Fibroblast of skin of left quadriceps (primary cell): ENCODE data around the gene ZDHHC11.
"Not testable (repeated sequence)": the region's sequence is repeated elsewhere in the genome, so short reads cannot be mapped to it uniquely, and the experiment has no call there.

ENCODE experiments used
- DNase-seq, 2 experiments: peaks; one replicate each; pipeline ENCODE4 v3.0.0-alpha.2; 2013; ENCODE audit warnings: low read depth in 2 of 2

ZDHHC11 gene

GRCh38 chr5:747303-747844 is 103.4 kb downstream of the ZDHHC11 start:
- not testable (repeated sequence) for DNase-seq

- DNase-seq = no peak
These were observed 104.5 kb downstream of the ZDHHC11 start for GRCh38 chr5:746258-746761.
